HG02981 (cell line): ENCODE data around the gene PCNT.

Experiments used
- ATAC-seq: cut with Tn5 transposase; IDR thresholded peaks from one replicate; pipeline ENCODE4 v1.9.1; 2021; ENCODE audit warnings: mild to moderate bottlenecking, moderate library complexity; ENCODE audit not compliant: unreplicated experiment

Gene PCNT

GRCh38 chr21:46474382-46474781, 150.4 kb downstream of the PCNT start:
- no peak for ATAC-seq

- ATAC-seq = no peak
Measured at GRCh38 chr21:46475296-46475695, 151.3 kb downstream of the PCNT start.

- ATAC-seq = no peak
Measured at GRCh38 chr21:46477765-46478164, 153.8 kb downstream of the PCNT start.

- no peak for ATAC-seq
Measured at GRCh38 chr21:46478910-46479309, 155.0 kb downstream of the PCNT start.

GRCh38 chr21:46480466-46480865, 156.5 kb downstream of the PCNT start:
- no peak for ATAC-seq

- ATAC-seq = no peak
Measured at GRCh38 chr21:46482225-46482845, 158.4 kb downstream of the PCNT start.

GRCh38 chr21:46482846-46483231, 158.9 kb downstream of the PCNT start:
- ATAC-seq = no peak

- no peak for ATAC-seq
Measured at GRCh38 chr21:46483300-46484295, 159.6 kb downstream of the PCNT start.

GRCh38 chr21:46486481-46487126, 162.6 kb downstream of the PCNT start:
- no peak for ATAC-seq

- no peak for ATAC-seq
Measured at GRCh38 chr21:46489162-46489663, 165.3 kb downstream of the PCNT start.

GRCh38 chr21:46489800-46490199, 165.8 kb downstream of the PCNT start:
- no peak for ATAC-seq

GRCh38 chr21:46491553-46491952, 167.6 kb downstream of the PCNT start:
- no peak for ATAC-seq

GRCh38 chr21:46492851-46493250, 168.9 kb downstream of the PCNT start:
- no peak for ATAC-seq

- no peak for ATAC-seq
Measured at GRCh38 chr21:46493828-46494227, 169.9 kb downstream of the PCNT start.
